Keratinocyte (primary cell): ENCODE results near the gene GRAMD2B. TPM values are rescaled to one million over a fixed set of nuclear protein-coding genes. Genes with fewer than 3 reads are reported as not detected.

Experiments
- DNase-seq: peaks from one replicate; pipeline ENCODE4 v3.0.0-alpha.2; 2011; ENCODE audit warnings: low read depth, missing footprints, low spot score
- FAIRE-seq: peaks from 2 replicates; lab custom pipeline; 2011; peaks lifted over from hg19 to GRCh38; lab: Jason Lieb, UNC
- H2AFZ ChIP-seq: 2 replicates; pipeline ENCODE4 v1.6.0; 2012; ENCODE audit warnings: low read length, control low read depth, inconsistent platforms; ENCODE audit not compliant: control insufficient read depth
- H3K27ac ChIP-seq: 2 replicates; pipeline ENCODE4 v1.5.1; 2011; ENCODE audit warnings: low read length; ENCODE audit not compliant: control insufficient read depth, insufficient read depth
- H3K27me3 ChIP-seq: 3 replicates; pipeline ENCODE4 v1.6.0; 2011; ENCODE audit warnings: low read length; ENCODE audit not compliant: control insufficient read depth, insufficient read depth; ENCODE audit errors: extremely low read depth
- H3K36me3 ChIP-seq, 2 experiments: 2 replicates in 1 of 2; 3 replicates in 1 of 2; pipeline ENCODE4 v1.5.1; 2011; ENCODE audit warnings: low read length in 2 of 2, mild to moderate bottlenecking in 1 of 2; ENCODE audit not compliant: control insufficient read depth in 2 of 2, insufficient read depth in 2 of 2; ENCODE audit errors: extremely low read depth in 1 of 2
- H3K4me1 ChIP-seq: 3 replicates; pipeline ENCODE4 v1.5.1; 2011; ENCODE audit warnings: low read length; ENCODE audit not compliant: control insufficient read depth, insufficient read depth; ENCODE audit errors: extremely low read depth
- H3K4me2 ChIP-seq: 3 replicates; pipeline ENCODE4 v1.6.0; 2011; ENCODE audit warnings: low read depth, low read length; ENCODE audit not compliant: control insufficient read depth, insufficient read depth; ENCODE audit errors: extremely low read depth
- H3K4me3 ChIP-seq, 3 experiments: fragments of 200-600 bp in 1 of 3; sonication (generic) in 1 of 3; 2 replicates in 2 of 3; 3 replicates in 1 of 3; pipeline ENCODE4 v1.5.1; 2011 to 2016; ENCODE audit warnings: low read length in 3 of 3, mild to moderate bottlenecking in 3 of 3, control low read depth in 2 of 3, inconsistent platforms in 1 of 3, low read depth in 1 of 3, mixed read lengths in 1 of 3, mixed run types in 1 of 3, moderate library complexity in 1 of 3; ENCODE audit not compliant: control insufficient read depth in 2 of 3, insufficient read depth in 2 of 3; ENCODE audit errors: extremely low read depth in 1 of 3
- H3K79me2 ChIP-seq: 2 replicates; pipeline ENCODE4 v1.6.0; 2012; ENCODE audit warnings: low read length; ENCODE audit not compliant: control insufficient read depth, insufficient read depth
- H3K9ac ChIP-seq: 3 replicates; pipeline ENCODE4 v1.6.0; 2011; ENCODE audit warnings: low read length; ENCODE audit not compliant: control insufficient read depth, insufficient read depth; ENCODE audit errors: extremely low read depth
- H3K9me1 ChIP-seq: 3 replicates; pipeline ENCODE4 v1.6.0; 2011; ENCODE audit warnings: low read length; ENCODE audit not compliant: control insufficient read depth, insufficient read depth; ENCODE audit errors: extremely low read depth
- H3K9me3 ChIP-seq: 2 replicates; pipeline ENCODE4 v1.5.1; 2012; ENCODE audit warnings: low read depth, low read length; ENCODE audit not compliant: control insufficient read depth
- H4K20me1 ChIP-seq: 3 replicates; pipeline ENCODE4 v1.6.0; 2011; ENCODE audit warnings: low read length; ENCODE audit not compliant: control insufficient read depth, insufficient read depth; ENCODE audit errors: extremely low read depth
- CTCF ChIP-seq, 3 experiments: IDR thresholded peaks in 1 of 3; conservative IDR thresholded peaks in 1 of 3; optimal IDR thresholded peaks in 1 of 3; 2 replicates in 2 of 3; 3 replicates in 1 of 3; pipeline versions ENCODE3 to v1.5.1; 2011; ENCODE audit warnings: low read length in 3 of 3, mild to moderate bottlenecking in 3 of 3, moderate library complexity in 2 of 3, control low read depth in 1 of 3, inconsistent platforms in 1 of 3; ENCODE audit not compliant: insufficient read depth in 2 of 3; ENCODE audit errors: extremely low read depth in 1 of 3
- EZH2 ChIP-seq: IDR thresholded peaks from one replicate; pipeline ENCODE4 v1.6.1; 2012; ENCODE audit warnings: inconsistent platforms, mild to moderate bottlenecking, low read length, moderate library complexity
- dilution Hi-C: fragments of 300-500 bp; cut with MboI; formaldehyde crosslinking; loops from one replicate; pipeline ENCODE4 v1.7.0; 2020; ENCODE audit warnings: low sequenced_read_pairs; ENCODE audit not compliant: extremely low pct_ligation_motif_present
- polyA plus RNA-seq, 5 experiments: library from polyadenylated mRNA; depleted of rRNA in 3 of 5; stranded (reverse) in 3 of 5; stranded (forward) in 1 of 5; unstranded in 1 of 5; fragments of >200 nt; gene quantifications; 1 replicate in 1 of 5; 2 replicates in 3 of 5; 3 replicates in 1 of 5; pipeline versions ENCODE4 v1.2.1 to v1.2.3, GENCODE V29; 2011 to 2012; ENCODE audit warnings: missing spikeins in 2 of 5, low read depth in 1 of 5, low replicate concordance in 1 of 5

The GRAMD2B gene
- polyA plus RNA-seq, 1 donor (not counting 4 experiments of a cell fraction or from before 2014, with no cell fraction given) = 45.9 TPM

DNA sequence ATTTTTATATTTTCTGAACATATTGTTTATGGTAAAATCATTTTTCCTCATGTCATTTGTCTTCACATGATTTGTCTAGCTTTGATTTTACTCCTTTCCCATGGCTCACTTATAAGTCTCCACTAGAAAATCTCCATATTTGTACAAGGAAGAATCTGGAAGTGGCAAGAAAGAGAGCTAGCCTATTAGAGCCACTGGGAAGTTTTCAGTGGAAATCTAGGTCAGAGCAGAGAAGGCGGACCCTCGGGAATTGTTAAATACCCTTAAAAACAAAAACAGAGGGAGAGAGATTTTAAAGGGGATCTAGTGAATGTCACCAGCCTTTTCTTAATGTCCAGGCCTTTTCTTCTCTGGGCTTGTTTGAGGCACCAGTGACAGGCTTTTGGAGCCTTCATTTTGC is 56.6 kb downstream of the GRAMD2B start:
- Histone ChIP-seq H3K79me2 (no peaks in the 10 kb centered on the region), H3K4me1 (no peaks in the 10 kb centered on the region), H3K9ac (no peak overlapping the region), H2AFZ (no peak overlapping the region), H3K27me3 (no peaks in the 10 kb centered on the region), H3K9me3 (no peaks in the 10 kb centered on the region), H4K20me1 (no peaks in the 10 kb centered on the region), H3K4me3 (no peak overlapping the region), H3K27ac (no peak overlapping the region), H3K4me2 (no peak overlapping the region), H3K36me3 (peaks cover 8 to 28% of the 10 kb centered on the region in 2 experiments), H3K9me1 (no peaks in the 10 kb centered on the region)
- no peak for TF ChIP-seq CTCF (optimal IDR thresholded peaks at IDR 0.05 in 1 of 3, IDR thresholded peaks at IDR 0.05 in 1 of 3, conservative IDR thresholded peaks at IDR 0.05 in 1 of 3; ENCODE audit: extremely low read depth in 1 of 3, insufficient read depth in 2 of 3, low read length in 3 of 3)
- no peak for TF ChIP-seq EZH2
- no peak for FAIRE-seq
- dilution Hi-C loops = no loop called here
- DNase-seq = no peak

DNA sequence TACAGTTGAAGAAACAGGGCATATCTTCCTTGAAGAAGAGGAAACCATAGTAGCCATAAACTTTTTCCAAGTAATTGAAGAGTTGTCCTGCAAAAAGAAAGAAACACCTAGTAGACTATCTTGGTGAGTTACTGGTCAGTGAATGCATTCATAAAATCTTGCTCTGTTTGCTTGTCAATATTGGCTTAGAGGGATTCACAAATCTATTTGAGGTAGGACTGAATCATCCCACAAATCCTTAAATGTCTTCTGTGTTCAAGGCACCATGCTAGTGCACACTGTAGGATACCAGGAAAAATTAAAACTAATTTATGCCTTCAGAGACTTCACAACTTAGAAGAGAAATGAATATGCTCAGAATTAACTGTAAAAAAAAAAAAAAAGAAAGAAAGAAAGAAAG is 57.6 kb downstream of the GRAMD2B start:
- H3K79me2 ChIP-seq = no peaks in the 10 kb centered on the region
- dilution Hi-C loops = no loop called here
- H3K9ac ChIP-seq = no peak overlapping the region
- no peaks in the 10 kb centered on the region for H3K27me3 ChIP-seq
- no peak overlapping the region for H3K4me3 ChIP-seq
- no peaks in the 10 kb centered on the region for H3K9me1 ChIP-seq
- H3K36me3 ChIP-seq = peaks cover 12 to 32% of the 10 kb centered on the region in 2 experiments
- H4K20me1 ChIP-seq = no peaks in the 10 kb centered on the region
- no peak overlapping the region for H3K4me2 ChIP-seq
- no peak overlapping the region for H2AFZ ChIP-seq
- no peaks in the 10 kb centered on the region for H3K4me1 ChIP-seq
- no peak overlapping the region for H3K27ac ChIP-seq
- no peak for DNase-seq
- FAIRE-seq = no peak
- no peaks in the 10 kb centered on the region for H3K9me3 ChIP-seq
- TF ChIP-seq CTCF (optimal IDR thresholded peaks at IDR 0.05 in 1 of 3, IDR thresholded peaks at IDR 0.05 in 1 of 3, conservative IDR thresholded peaks at IDR 0.05 in 1 of 3; ENCODE audit: extremely low read depth in 1 of 3, insufficient read depth in 2 of 3, low read length in 3 of 3) = no peak
- TF ChIP-seq EZH2 = no peak
